Measurements from ENCODE around the gene BRAP.
"Not testable (repeated sequence)": the region's sequence is repeated elsewhere in the genome, so short reads cannot be mapped to it uniquely, and the experiment has no call there.

Gene BRAP

GRCh38 chr12:111720457-111720856 lies 34.7 kb upstream of the BRAP start:
- Histone ChIP-seq H3K27ac (no peak overlapping the region), H3K4me3 (no peak overlapping the region)
- TF ChIP-seq CTCF (IDR thresholded peaks at IDR 0.05), result no peak
- DNase-seq (ENCODE audit: low spot score), result no peak

GRCh38 chr12:111719316-111719715 lies 33.6 kb upstream of the BRAP start:
- not testable (repeated sequence) for H3K4me3 ChIP-seq; H3K27ac ChIP-seq; DNase-seq (ENCODE audit: low spot score)

- TF ChIP-seq CTCF (IDR thresholded peaks at IDR 0.05), result no peak
- no peak overlapping the region for H3K27ac ChIP-seq
- H3K4me3 ChIP-seq, result no peak overlapping the region
- DNase-seq (ENCODE audit: low spot score), result no peak
Observed at GRCh38 chr12:111715279-111715678, 29.5 kb upstream of the BRAP start.

GRCh38 chr12:111706145-111706544 lies 20.4 kb upstream of the BRAP start:
- no peak overlapping the region for H3K4me3 ChIP-seq

GRCh38 chr12:111705672-111706071 lies 19.9 kb upstream of the BRAP start:
- Histone ChIP-seq H3K27ac (no peak overlapping the region), H3K4me3 (no peak overlapping the region)
- no peak for DNase-seq (ENCODE audit: low spot score)
- TF ChIP-seq CTCF (IDR thresholded peaks at IDR 0.05), result no peak

More at GRCh38 chr12:111706145-111706544, 20.4 kb upstream of the BRAP start:
- no peak overlapping the region for H3K27ac ChIP-seq
- no peak for DNase-seq (ENCODE audit: low spot score)
- TF ChIP-seq CTCF (IDR thresholded peaks at IDR 0.05), result no peak

- no peak for DNase-seq (ENCODE audit: low spot score)
- no peak for TF ChIP-seq CTCF (IDR thresholded peaks at IDR 0.05)
- no peak overlapping the region for H3K4me3 ChIP-seq
- H3K27ac ChIP-seq, result no peak overlapping the region
Observed at GRCh38 chr12:111699962-111700361, 14.2 kb upstream of the BRAP start.

- DNase-seq (ENCODE audit: low spot score), result no peak
- Histone ChIP-seq H3K27ac (no peak overlapping the region), H3K4me3 (no peak overlapping the region)
- no peak for TF ChIP-seq CTCF (IDR thresholded peaks at IDR 0.05)
Observed at GRCh38 chr12:111693818-111694217, 8.1 kb upstream of the BRAP start.
